Measurements from ENCODE around the gene RIMS3. TPM values are rescaled to one million over a fixed set of nuclear protein-coding genes. Genes with fewer than 3 reads are reported as not detected.

RIMS3 gene
- total RNA-seq, 1 experiment from 2014 or later: 9.0 TPM

DNA sequence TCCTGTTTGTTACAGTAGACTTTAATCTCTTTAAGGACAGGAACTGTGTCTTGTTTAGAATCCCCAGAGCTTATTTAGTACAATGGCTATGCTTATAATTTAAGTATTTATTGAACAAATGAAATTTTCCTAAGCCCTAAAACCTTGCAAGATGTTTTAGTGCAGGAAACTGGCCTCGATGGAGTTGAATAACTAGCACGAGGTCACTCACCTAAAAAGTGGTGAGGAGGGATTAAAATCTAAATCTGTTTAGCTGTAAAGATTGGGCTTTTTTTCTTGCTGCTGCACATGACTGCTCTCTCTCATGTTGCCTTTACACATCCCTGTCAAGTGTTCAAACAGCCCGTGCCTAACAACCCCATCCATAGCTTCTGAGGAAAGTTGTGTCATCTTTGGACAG is 36.2 kb upstream of the RIMS3 start:
- no peak overlapping the region for H2AFZ ChIP-seq (ENCODE audit: low read depth, low read length, poor library complexity, severe bottlenecking)
- RAD21 ChIA-PET (ENCODE audit: low non-redundant PET in 1 of 2, low total read pairs in 2 of 2, uncharacterized antibody in 2 of 2, unreplicated experiment in 2 of 2): no interaction called here
- H3K27me3 ChIP-seq (ENCODE audit: insufficient read depth, low read length): no peaks in the 10 kb centered on the region
- intact Hi-C loops (cut with micrococcal nuclease): no loop called here
- ATAC-seq: no peak
- no peak overlapping the region for H3K4me2 ChIP-seq (ENCODE audit: low read length)
- H3K4me3 ChIP-seq (replicated peaks in 1 of 2; ENCODE audit: low read depth in 1 of 2, low read length in 2 of 2): no peak overlapping the region
- H3K4me1 ChIP-seq (ENCODE audit: control insufficient read depth in 1 of 2, insufficient read depth in 2 of 2, low read length in 2 of 2): peaks cover 18 to 36% of the 10 kb centered on the region in 2 experiments
- H3K36me3 ChIP-seq (ENCODE audit: control insufficient read depth in 1 of 2, insufficient read depth in 2 of 2, low read length in 2 of 2): no peaks in the 10 kb centered on the region
- CTCF ChIA-PET: interaction anchor here (1.0 kb wide), 1 partner anchor 32 kb away, joined by 4 read pairs; no protein-coding TSS in a partner anchor
- H3K27ac ChIP-seq (ENCODE audit: low read depth, low read length): no peak overlapping the region
- peaks cover 99% of the 10 kb centered on the region for H3K79me2 ChIP-seq (ENCODE audit: insufficient read depth, low read length)
- DNase-seq (ENCODE audit: low read depth, low spot score): no peak
- no peaks in the 10 kb centered on the region; the same call in 1 of the 2 replicates for H3K9me2 ChIP-seq (ENCODE audit: insufficient read depth)
- no peak overlapping the region for H3K9ac ChIP-seq (ENCODE audit: low read length)
- BruUV-seq (replicated peaks): no TSS peak
- H3K9me3 ChIP-seq (ENCODE audit: control insufficient read depth in 1 of 2, insufficient read depth in 1 of 2, low read depth in 1 of 2, low read length in 2 of 2): no peaks in the 10 kb centered on the region
- H4K20me1 ChIP-seq (ENCODE audit: insufficient read depth): no peaks in the 10 kb centered on the region; the same call in 1 of the 2 replicates
- POLR2A ChIA-PET: interaction anchor here (1.6 to 3.0 kb wide), 2 partner anchors 9 to 10 kb away, joined by 11 to 32 read pairs; partner anchors contain the start of gene NFYC
- TF ChIP-seq CEBPB (IDR thresholded peaks at IDR 0.05; ENCODE audit: low read depth): no peak
- TF ChIP-seq CBX3 (IDR thresholded peaks at IDR 0.05; ENCODE audit: low read depth): no peak
- TF ChIP-seq POLR2A (IDR thresholded peaks at IDR 0.05; ENCODE audit: borderline replicate concordance, extremely low read depth, insufficient read depth, insufficient read length): no peak
- TF ChIP-seq ZFX (IDR thresholded peaks at IDR 0.05): no peak
- TF ChIP-seq ELF1 (IDR thresholded peaks at IDR 0.05; ENCODE audit: borderline replicate concordance, low read depth): no peak
- TF ChIP-seq SP1 (IDR thresholded peaks at IDR 0.05; ENCODE audit: low read depth): no peak
- TF ChIP-seq JUND (IDR thresholded peaks at IDR 0.05): no peak
- no peak for TF ChIP-seq EZH2 (IDR thresholded peaks at IDR 0.05)
- TF ChIP-seq POLR2AphosphoS5 (IDR thresholded peaks at IDR 0.05; ENCODE audit: low read depth, low read length): no peak
- TF ChIP-seq SIN3A (IDR thresholded peaks at IDR 0.05; ENCODE audit: low read depth): no peak

DNA sequence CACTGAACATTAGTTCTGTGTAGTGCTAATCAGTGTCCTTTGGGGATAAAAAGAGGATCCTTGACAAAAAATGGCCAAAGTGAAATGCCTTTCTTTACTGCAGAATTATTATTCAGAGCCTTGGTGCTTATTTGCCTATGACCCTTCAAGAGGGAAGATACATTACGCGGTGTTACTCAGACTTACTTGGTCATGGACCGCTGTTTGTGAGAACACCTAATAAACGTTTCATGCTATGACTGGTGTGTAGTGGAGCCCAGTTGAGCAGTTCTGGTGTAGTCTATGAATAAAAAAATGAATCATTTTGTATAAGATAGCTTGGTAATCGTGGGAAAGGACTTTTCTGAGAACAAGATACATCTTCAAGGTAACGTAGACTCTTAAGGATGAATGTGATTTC is 34.3 kb upstream of the RIMS3 start:
- Histone ChIP-seq H3K4me2 (ENCODE audit: low read length) (no peak overlapping the region), H3K9me2 (ENCODE audit: insufficient read depth) (no peaks in the 10 kb centered on the region), H3K4me3 (replicated peaks in 1 of 2; ENCODE audit: low read depth in 1 of 2, low read length in 2 of 2) (no peak overlapping the region), H3K4me1 (ENCODE audit: control insufficient read depth in 1 of 2, insufficient read depth in 2 of 2, low read length in 2 of 2) (peaks cover 18 to 36% of the 10 kb centered on the region in 2 experiments), H3K36me3 (ENCODE audit: control insufficient read depth in 1 of 2, insufficient read depth in 2 of 2, low read length in 2 of 2) (no peaks in the 10 kb centered on the region), H2AFZ (ENCODE audit: low read depth, low read length, poor library complexity, severe bottlenecking) (no peak overlapping the region), H3K27me3 (ENCODE audit: insufficient read depth, low read length) (no peaks in the 10 kb centered on the region), H3K79me2 (ENCODE audit: insufficient read depth, low read length) (peaks cover 99% of the 10 kb centered on the region), H4K20me1 (ENCODE audit: insufficient read depth) (no peaks in the 10 kb centered on the region; the same call in 1 of the 2 replicates), H3K9ac (ENCODE audit: low read length) (no peak overlapping the region), H3K27ac (ENCODE audit: low read depth, low read length) (no peak overlapping the region), H3K9me3 (ENCODE audit: control insufficient read depth in 1 of 2, insufficient read depth in 1 of 2, low read depth in 1 of 2, low read length in 2 of 2) (no peaks in the 10 kb centered on the region)
- DNase-seq (ENCODE audit: low read depth, low spot score) (no peak), ATAC-seq (no peak)
- RAD21 ChIA-PET (ENCODE audit: low non-redundant PET in 1 of 2, low total read pairs in 2 of 2, uncharacterized antibody in 2 of 2, unreplicated experiment in 2 of 2): no interaction called here
- CTCF ChIA-PET: no interaction called here
- intact Hi-C loops (cut with micrococcal nuclease): no loop called here
- TF ChIP-seq RAD21 (IDR thresholded peaks at IDR 0.05; ENCODE audit: low read depth) (no peak), SRF (IDR thresholded peaks at IDR 0.05; ENCODE audit: low read depth) (no peak), EZH2 (IDR thresholded peaks at IDR 0.05) (no peak), SP1 (IDR thresholded peaks at IDR 0.05; ENCODE audit: low read depth) (no peak)
- POLR2A ChIA-PET: no interaction called here
- no TSS peak for BruUV-seq (replicated peaks)

All from HCT116 (cell line).